ENCODE measurements around the gene EPHA6. TPM values are rescaled to one million over a fixed set of nuclear protein-coding genes. Genes with fewer than 3 reads are reported as not detected.

EPHA6 gene
- total RNA-seq = under 0.01 TPM in 1 of 2 replicates, not detected in the other

GRCh38 chr3:96813820-96814650 is at the start of gene EPHA6:
EPHA6 (plus strand) TSS chr3:96814594.

GRCh38 chr3:97764407-97765238 is 950.2 kb downstream of the EPHA6 start, which contains the start of gene ARL6:
ARL6 (plus strand) TSS chr3:97764758; CDS start chr3:97768108, 3,350 bp downstream.

